RWPE1 (cell line): ENCODE measurements around the gene IFFO2.

Source experiments
- CTCF ChIA-PET: fragments of 350-600 bp; sonication (Branson Sonifier 250); formaldehyde crosslinking; extraction: SDS; loops from one replicate; lab custom pipeline; 2021; lab: Yijun Ruan, JAX
- POLR2A ChIA-PET: fragments of 400-600 bp; formaldehyde crosslinking; extraction: SDS; loops from one replicate; lab custom pipeline; 2020; ENCODE audit warnings: antibody characterized with exemption; ENCODE audit not compliant: low non-redundant PET; lab: Yijun Ruan, JAX
- DNase-seq: peaks from one replicate; pipeline ENCODE4 v3.0.0; 2012; ENCODE audit warnings: low spot score
- H3K27ac ChIP-seq: fragments of 450-650 bp; 2 replicates; pipeline ENCODE4 v1.5.1; 2017
- CTCF ChIP-seq: fragments of 450-650 bp; conservative IDR thresholded peaks from 2 replicates; pipeline ENCODE4 v1.5.1; 2017; ENCODE audit warnings: low read depth, mild to moderate bottlenecking

Gene IFFO2

GRCh38 chr1:18989896-18990295 is 33.4 kb upstream of the IFFO2 start:
- POLR2A ChIA-PET = no interaction called here
- DNase-seq = no peak
- no peak for TF ChIP-seq CTCF
- H3K27ac ChIP-seq = no peak overlapping the region
- CTCF ChIA-PET = interaction anchor here (0.7 kb wide), 1 partner anchor 981 kb away, joined by 3 read pairs; no protein-coding TSS in a partner anchor

GRCh38 chr1:18989176-18989799 is 32.8 kb upstream of the IFFO2 start:
- no peak for TF ChIP-seq CTCF
- no peak overlapping the region for H3K27ac ChIP-seq
- ChIA-PET POLR2A (no interaction called here), CTCF (no interaction called here)
- no peak for DNase-seq

GRCh38 chr1:18981242-18981641 is 24.8 kb upstream of the IFFO2 start:
- no peak for DNase-seq
- H3K27ac ChIP-seq = no peak overlapping the region
- POLR2A ChIA-PET = no interaction called here
- CTCF ChIA-PET = interaction anchor here (0.6 kb wide), 1 partner anchor 290 kb away, joined by 3 read pairs; no protein-coding TSS in a partner anchor
- no peak for TF ChIP-seq CTCF

- TF ChIP-seq CTCF = no peak
- POLR2A ChIA-PET = no interaction called here
- no peak for DNase-seq
- CTCF ChIA-PET = no interaction called here
- H3K27ac ChIP-seq = no peak overlapping the region
These were observed 22.2 kb upstream of the IFFO2 start for GRCh38 chr1:18978706-18979105.

GRCh38 chr1:18977428-18977827 is 21.0 kb upstream of the IFFO2 start:
- CTCF ChIA-PET = no interaction called here
- POLR2A ChIA-PET = no interaction called here
- no peak for TF ChIP-seq CTCF
- no peak overlapping the region for H3K27ac ChIP-seq
- DNase-seq = no peak

- no peak overlapping the region for H3K27ac ChIP-seq
- no peak for DNase-seq
- TF ChIP-seq CTCF = no peak
- CTCF ChIA-PET = no interaction called here
- POLR2A ChIA-PET = no interaction called here
These were observed 19.6 kb upstream of the IFFO2 start for GRCh38 chr1:18976096-18976495.
